ENCODE data around the gene KCNMB2.

KCNMB2 gene

DNA sequence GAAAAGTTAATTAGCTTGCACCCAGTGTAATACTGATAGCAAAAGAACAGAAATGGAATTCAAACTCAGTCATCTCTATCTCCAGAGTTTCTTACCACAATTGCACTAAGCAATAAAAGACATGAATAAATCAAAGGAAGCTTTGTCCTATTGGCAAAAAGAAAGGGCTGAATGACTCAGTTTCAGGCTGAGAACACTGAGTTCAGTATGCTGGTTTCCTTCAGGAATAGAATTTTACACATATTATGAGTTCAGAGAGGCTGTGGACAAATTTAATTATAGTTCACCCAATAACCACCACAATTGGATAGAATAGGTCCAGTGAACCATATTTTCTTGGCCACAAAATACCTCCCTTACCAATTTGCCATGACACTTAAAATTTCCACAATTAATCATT lies 249.7 kb downstream of the KCNMB2 start:
- no peak overlapping the region for H3K4me3 ChIP-seq (ENCODE audit: control insufficient read depth, low read depth, low read length)
- TF ChIP-seq, protein P1, sequence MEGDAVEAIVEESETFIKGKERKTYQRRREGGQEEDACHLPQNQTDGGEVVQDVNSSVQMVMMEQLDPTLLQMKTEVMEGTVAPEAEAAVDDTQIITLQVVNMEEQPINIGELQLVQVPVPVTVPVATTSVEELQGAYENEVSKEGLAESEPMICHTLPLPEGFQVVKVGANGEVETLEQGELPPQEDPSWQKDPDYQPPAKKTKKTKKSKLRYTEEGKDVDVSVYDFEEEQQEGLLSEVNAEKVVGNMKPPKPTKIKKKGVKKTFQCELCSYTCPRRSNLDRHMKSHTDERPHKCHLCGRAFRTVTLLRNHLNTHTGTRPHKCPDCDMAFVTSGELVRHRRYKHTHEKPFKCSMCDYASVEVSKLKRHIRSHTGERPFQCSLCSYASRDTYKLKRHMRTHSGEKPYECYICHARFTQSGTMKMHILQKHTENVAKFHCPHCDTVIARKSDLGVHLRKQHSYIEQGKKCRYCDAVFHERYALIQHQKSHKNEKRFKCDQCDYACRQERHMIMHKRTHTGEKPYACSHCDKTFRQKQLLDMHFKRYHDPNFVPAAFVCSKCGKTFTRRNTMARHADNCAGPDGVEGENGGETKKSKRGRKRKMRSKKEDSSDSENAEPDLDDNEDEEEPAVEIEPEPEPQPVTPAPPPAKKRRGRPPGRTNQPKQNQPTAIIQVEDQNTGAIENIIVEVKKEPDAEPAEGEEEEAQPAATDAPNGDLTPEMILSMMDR (IDR thresholded peaks at IDR 0.05; ENCODE audit: control insufficient read depth, insufficient read depth, low read depth, low read length, missing control alignments) = no peak
- DNase-seq (ENCODE audit: low read depth) = no peak

DNA sequence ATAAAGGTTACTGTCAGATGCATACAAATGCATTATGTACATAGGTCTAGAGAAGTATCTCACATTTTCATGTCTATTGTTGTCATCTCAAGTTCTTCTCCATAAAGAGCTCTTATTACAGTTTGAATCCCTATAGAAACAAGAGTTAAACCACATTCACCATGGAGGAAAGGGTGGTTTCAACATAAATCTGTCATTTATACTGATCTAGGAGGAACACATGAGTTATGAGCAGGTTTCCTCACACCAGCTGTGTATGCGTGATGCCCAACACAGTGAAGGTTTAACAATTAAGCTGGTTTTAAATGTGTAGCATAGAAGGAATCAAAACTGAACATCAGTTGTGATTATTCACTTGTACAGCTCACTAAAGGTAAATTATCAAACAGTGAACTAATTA lies 251.7 kb downstream of the KCNMB2 start:
- no peak for DNase-seq (ENCODE audit: low read depth)
- no peak overlapping the region for H3K4me3 ChIP-seq (ENCODE audit: control insufficient read depth, low read depth, low read length)
- TF ChIP-seq, protein P1 (IDR thresholded peaks at IDR 0.05; ENCODE audit: control insufficient read depth, insufficient read depth, low read depth, low read length, missing control alignments) = no peak

DNA sequence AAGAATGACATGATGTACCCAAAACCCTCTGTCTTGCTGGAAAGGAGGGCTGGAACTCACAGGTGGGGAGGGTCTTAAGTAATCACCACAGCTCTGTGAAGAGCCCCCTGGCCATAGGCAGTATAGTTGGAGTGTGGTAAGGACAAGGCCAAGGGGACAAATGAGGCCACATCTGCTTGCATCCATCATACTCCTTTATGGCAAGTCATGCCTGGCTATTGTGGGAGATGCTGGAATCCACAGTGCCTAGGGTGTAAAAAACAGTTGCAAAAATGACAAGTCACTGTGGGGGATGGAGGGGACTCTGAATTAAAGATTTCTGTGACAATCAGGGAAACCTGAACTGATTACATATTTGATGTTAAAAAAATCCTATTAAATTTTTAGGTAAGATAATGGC lies 258.5 kb downstream of the KCNMB2 start:
- DNase-seq (ENCODE audit: low read depth) = no peak
- no peak overlapping the region for H3K4me3 ChIP-seq (ENCODE audit: control insufficient read depth, low read depth, low read length)
- TF ChIP-seq, protein P1 (IDR thresholded peaks at IDR 0.05; ENCODE audit: control insufficient read depth, insufficient read depth, low read depth, low read length, missing control alignments) = no peak

DNA sequence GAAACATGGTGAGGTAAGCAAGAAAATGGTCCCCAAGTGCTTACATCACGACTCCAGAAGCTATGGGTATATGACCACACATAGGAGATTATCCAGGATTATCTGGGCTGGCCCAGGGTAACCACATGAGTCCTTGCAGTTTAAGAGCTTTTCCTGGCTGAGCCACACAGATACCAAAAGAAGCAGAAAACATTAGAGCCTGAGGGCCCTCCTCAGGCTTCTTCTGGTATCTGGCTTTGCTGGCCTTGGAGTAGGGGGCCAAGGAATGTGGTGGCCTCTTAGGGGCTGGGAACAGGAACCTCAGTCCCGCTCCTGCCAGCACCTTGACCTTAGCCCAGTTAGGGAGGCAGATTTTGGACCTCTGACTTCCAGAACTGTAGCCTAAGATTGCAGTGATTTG lies 259.1 kb downstream of the KCNMB2 start:
- TF ChIP-seq, protein P1 (IDR thresholded peaks at IDR 0.05; ENCODE audit: control insufficient read depth, insufficient read depth, low read depth, low read length, missing control alignments) = no peak
- DNase-seq (ENCODE audit: low read depth) = no peak
- no peak overlapping the region for H3K4me3 ChIP-seq (ENCODE audit: control insufficient read depth, low read depth, low read length)

DNA sequence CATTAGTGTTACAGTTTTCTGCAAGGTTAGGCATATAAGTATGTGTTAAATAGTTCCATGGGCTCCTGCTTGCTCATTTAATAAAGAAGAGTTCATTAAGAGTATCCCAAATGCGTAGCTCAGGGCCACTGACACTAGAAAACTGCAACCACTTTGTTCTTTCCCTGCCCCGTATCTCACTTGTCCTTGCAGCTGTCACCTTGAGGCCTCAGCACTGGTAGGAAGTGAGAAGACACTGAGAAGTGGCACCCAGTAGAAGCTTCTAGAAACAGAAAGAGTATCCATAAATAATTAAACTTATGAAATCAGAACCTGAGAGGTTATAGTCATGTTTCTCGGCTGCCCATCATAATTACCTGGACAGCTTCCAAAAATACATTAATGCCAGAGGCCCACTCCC lies 266.0 kb downstream of the KCNMB2 start:
- no peak overlapping the region for H3K4me3 ChIP-seq (ENCODE audit: control insufficient read depth, low read depth, low read length)
- no peak for DNase-seq (ENCODE audit: low read depth)
- TF ChIP-seq, protein P1 (IDR thresholded peaks at IDR 0.05; ENCODE audit: control insufficient read depth, insufficient read depth, low read depth, low read length, missing control alignments) = no peak

DNA sequence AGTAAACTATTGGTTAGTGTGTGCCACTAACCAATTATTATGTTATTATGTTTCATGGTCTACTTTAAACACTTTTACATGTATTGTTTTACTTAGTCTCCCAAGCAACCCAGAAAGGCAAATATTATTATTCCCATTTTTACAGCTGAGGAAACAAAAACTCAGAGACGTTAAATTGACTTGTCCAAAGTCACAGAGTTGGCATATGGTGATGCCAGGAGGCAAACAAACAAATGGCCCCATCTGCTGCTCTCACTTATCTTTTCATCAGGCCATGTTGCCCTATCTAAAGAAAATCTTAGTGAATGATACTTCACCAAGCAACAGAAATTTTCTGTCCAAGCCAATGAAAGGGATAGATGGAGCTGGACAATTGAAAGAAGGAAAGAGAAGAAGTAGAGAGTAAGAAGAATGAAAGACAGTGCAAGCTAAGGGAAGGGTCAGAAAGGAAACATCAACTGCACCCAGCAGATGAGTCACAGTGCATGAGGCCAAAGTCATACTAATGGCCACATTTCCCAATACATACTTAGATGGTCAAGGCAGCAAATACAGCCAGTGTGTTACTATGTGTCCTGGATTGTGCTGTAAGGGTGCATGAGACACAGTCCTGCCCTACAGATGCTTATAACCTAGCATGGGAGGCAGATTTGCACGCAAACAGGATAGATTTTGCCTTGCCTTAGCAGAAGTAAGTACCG lies 266.9 kb downstream of the KCNMB2 start:
- H3K4me3 ChIP-seq (ENCODE audit: control insufficient read depth, low read depth, low read length) = no peak overlapping the region
- DNase-seq (ENCODE audit: low read depth) = no peak
- TF ChIP-seq, protein P1 (IDR thresholded peaks at IDR 0.05; ENCODE audit: control insufficient read depth, insufficient read depth, low read depth, low read length, missing control alignments) = no peak
